HTR-8/SVneo (cell line): ENCODE results near the gene SYT1.

Experiments used
- DNase-seq: peaks from one replicate; pipeline ENCODE4 v3.0.0; 2011; ENCODE audit warnings: low spot score, mixed read lengths; ENCODE audit not compliant: insufficient read length
- FAIRE-seq: peaks from 2 replicates; lab custom pipeline; 2011; peaks lifted over from hg19 to GRCh38; lab: Jason Lieb, UNC

Gene SYT1

GRCh38 chr12:79255288-79255687, 390.7 kb downstream of the SYT1 start:
- FAIRE-seq: no peak
- DNase-seq: no peak

GRCh38 chr12:79260923-79261322, 396.3 kb downstream of the SYT1 start:
- DNase-seq (no peak), FAIRE-seq (no peak)

- no peak for DNase-seq
- FAIRE-seq: no peak
Observed at GRCh38 chr12:79262938-79263337, 398.4 kb downstream of the SYT1 start.

GRCh38 chr12:79266343-79267144, 402.0 kb downstream of the SYT1 start:
- FAIRE-seq (no peak), DNase-seq (no peak)

GRCh38 chr12:79267580-79267979, 403.0 kb downstream of the SYT1 start:
- no peak for FAIRE-seq

GRCh38 chr12:79274501-79275064, 410.0 kb downstream of the SYT1 start:
- FAIRE-seq (no peak), DNase-seq (no peak)

More at GRCh38 chr12:79267580-79267979, 403.0 kb downstream of the SYT1 start:
- DNase-seq: no peak

GRCh38 chr12:79275631-79276030, 411.1 kb downstream of the SYT1 start:
- FAIRE-seq (no peak), DNase-seq (no peak)

GRCh38 chr12:79283364-79283763, 418.8 kb downstream of the SYT1 start:
- FAIRE-seq: no peak
- no peak for DNase-seq

GRCh38 chr12:79288911-79289310, 424.3 kb downstream of the SYT1 start:
- FAIRE-seq: no peak
- DNase-seq: no peak

GRCh38 chr12:79291711-79292110, 427.1 kb downstream of the SYT1 start:
- no peak for FAIRE-seq

GRCh38 chr12:79294590-79294989, 430.0 kb downstream of the SYT1 start:
- DNase-seq: no peak

More at GRCh38 chr12:79291711-79292110, 427.1 kb downstream of the SYT1 start:
- DNase-seq: no peak

GRCh38 chr12:79295572-79295971, 431.0 kb downstream of the SYT1 start:
- FAIRE-seq (no peak), DNase-seq (no peak)

More at GRCh38 chr12:79294590-79294989, 430.0 kb downstream of the SYT1 start:
- no peak for FAIRE-seq

GRCh38 chr12:79296133-79296532, 431.6 kb downstream of the SYT1 start:
- no peak for FAIRE-seq
- no peak for DNase-seq

GRCh38 chr12:79296871-79297270, 432.3 kb downstream of the SYT1 start:
- FAIRE-seq: no peak
- no peak for DNase-seq

- FAIRE-seq: no peak
- no peak for DNase-seq
Observed at GRCh38 chr12:79298506-79298905, 433.9 kb downstream of the SYT1 start.

GRCh38 chr12:79299447-79300198, 435.0 kb downstream of the SYT1 start:
- DNase-seq (no peak), FAIRE-seq (no peak)

GRCh38 chr12:79300199-79300568, 435.6 kb downstream of the SYT1 start:
- DNase-seq: no peak
- no peak for FAIRE-seq

GRCh38 chr12:79301181-79301580, 436.6 kb downstream of the SYT1 start:
- FAIRE-seq (no peak), DNase-seq (no peak)

GRCh38 chr12:79302162-79302814, 437.7 kb downstream of the SYT1 start:
- DNase-seq: no peak
- FAIRE-seq: no peak

GRCh38 chr12:79307340-79307739, 442.8 kb downstream of the SYT1 start:
- DNase-seq: no peak
- FAIRE-seq: no peak

GRCh38 chr12:79309039-79309438, 444.5 kb downstream of the SYT1 start:
- DNase-seq: no peak
- FAIRE-seq: no peak
